Astrocyte of the spinal cord (primary cell): ENCODE results near the gene PBX1.

Experiments
- DNase-seq: peaks from one replicate; pipeline ENCODE4 v3.0.0; 2011; ENCODE audit warnings: low read depth, low spot score
- H3K4me3 ChIP-seq: 2 replicates; pipeline ENCODE4 v1.5.1; 2011; ENCODE audit warnings: low read depth, mild to moderate bottlenecking, low read length, moderate library complexity
- in situ Hi-C: cut with HindIII; loops from 2 replicates; pipeline ENCODE4 v1.10.0; 2017; ENCODE audit warnings: low sequenced_read_pairs
- TF ChIP-seq, protein P1 (sequence below): IDR thresholded peaks from 2 replicates; pipeline ENCODE4 v1.5.1; 2012; ENCODE audit warnings: low read depth, mild to moderate bottlenecking, low read length, inconsistent platforms

Gene PBX1

DNA sequence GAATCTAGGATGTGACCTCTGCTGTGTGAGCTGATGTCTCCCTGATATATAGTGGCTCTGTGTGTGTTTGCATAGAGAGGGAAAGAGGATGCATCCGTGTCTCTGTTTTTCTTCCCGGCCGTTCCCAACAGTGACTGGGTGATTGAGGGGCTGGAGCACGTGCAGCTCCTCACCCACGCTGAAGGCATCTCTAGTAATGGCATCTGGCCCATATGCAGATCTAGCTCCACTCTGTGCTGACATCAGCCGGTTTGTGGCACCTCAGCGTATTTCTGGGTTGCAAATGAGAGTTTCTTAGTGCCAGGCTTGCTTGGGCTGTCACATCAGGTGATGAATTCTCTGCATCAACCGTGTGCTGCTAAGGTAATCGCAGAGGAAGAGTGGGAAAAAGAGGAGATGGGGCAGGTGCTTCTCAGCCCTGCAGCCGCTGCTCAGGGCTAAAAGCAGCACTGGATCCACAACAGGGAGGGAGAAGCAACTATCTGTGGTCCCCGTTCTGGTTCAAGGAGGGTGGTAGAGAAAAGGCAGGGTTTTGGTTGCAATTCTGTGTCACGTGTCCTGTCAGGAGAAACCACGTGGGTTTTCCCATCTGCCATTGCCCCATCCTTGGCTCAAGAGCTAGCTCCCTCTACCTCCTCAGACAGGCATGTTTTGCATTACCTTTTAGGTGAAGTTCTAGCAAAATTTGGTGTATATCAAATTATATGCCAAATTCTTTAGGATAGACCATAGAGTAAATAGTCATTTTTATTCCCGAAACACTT lies 282.9 kb downstream of the PBX1 start:
- TF ChIP-seq, protein P1, sequence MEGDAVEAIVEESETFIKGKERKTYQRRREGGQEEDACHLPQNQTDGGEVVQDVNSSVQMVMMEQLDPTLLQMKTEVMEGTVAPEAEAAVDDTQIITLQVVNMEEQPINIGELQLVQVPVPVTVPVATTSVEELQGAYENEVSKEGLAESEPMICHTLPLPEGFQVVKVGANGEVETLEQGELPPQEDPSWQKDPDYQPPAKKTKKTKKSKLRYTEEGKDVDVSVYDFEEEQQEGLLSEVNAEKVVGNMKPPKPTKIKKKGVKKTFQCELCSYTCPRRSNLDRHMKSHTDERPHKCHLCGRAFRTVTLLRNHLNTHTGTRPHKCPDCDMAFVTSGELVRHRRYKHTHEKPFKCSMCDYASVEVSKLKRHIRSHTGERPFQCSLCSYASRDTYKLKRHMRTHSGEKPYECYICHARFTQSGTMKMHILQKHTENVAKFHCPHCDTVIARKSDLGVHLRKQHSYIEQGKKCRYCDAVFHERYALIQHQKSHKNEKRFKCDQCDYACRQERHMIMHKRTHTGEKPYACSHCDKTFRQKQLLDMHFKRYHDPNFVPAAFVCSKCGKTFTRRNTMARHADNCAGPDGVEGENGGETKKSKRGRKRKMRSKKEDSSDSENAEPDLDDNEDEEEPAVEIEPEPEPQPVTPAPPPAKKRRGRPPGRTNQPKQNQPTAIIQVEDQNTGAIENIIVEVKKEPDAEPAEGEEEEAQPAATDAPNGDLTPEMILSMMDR = no peak
- in situ Hi-C loops = no loop called here
- no peak for DNase-seq
- H3K4me3 ChIP-seq = no peak overlapping the region

DNA sequence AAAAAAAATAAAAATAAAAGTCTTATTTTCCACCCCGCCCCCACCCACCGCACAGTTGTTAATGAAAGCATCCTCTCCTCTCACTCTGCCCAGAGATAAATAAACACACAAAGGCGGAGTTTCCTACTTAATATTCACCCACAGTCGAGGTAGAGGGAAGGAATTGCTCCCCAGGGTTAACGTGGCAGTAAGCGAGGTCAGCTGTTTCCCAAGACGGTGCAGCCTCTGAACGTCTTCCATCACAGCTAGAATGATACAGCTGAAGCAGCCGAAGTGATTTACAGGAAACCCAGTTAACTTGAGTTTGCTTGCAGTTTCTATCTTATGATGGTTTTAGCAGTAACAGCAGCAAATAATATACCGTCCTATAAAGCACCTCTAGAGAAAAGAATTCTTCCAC lies 283.9 kb downstream of the PBX1 start:
- no peak for DNase-seq
- no peak overlapping the region for H3K4me3 ChIP-seq
- TF ChIP-seq, protein P1 = no peak
- in situ Hi-C loops = no loop called here

DNA sequence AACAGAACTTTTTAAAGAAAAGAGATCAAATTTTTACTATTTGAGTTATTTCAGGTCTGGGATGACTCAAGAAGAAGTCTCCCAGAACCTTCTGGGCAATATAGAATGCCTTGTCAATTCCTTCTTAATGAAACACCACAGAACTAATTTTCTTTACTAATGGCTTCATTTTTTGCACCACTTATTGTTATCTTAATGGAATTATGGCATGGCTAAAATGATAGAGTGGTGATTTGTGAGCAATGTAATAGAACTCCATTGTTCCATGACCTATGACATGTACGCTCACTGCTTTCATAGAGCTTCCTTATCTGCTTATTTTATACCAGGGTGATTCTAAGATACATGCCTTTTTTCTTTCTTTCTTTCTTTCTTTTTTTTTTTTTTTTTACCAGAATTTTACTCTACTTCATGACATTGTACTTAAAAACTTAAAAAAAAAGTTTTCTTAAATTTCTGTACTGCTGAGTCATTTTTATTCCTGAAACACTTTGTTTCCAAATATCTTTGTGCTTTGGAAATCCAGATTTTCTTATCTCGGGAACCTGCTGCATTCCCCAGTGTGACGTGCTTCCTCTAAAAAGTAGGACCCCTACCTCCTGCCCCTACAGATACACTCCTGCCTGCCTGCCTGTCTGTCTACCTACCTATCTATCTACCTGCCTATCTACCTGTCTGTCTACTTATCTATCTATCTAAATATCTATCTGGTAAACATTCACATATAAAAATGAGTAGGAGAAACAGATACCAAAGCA lies 284.9 kb downstream of the PBX1 start:
- DNase-seq = no peak
- in situ Hi-C loops = no loop called here
- TF ChIP-seq, protein P1 = no peak
- no peak overlapping the region for H3K4me3 ChIP-seq

DNA sequence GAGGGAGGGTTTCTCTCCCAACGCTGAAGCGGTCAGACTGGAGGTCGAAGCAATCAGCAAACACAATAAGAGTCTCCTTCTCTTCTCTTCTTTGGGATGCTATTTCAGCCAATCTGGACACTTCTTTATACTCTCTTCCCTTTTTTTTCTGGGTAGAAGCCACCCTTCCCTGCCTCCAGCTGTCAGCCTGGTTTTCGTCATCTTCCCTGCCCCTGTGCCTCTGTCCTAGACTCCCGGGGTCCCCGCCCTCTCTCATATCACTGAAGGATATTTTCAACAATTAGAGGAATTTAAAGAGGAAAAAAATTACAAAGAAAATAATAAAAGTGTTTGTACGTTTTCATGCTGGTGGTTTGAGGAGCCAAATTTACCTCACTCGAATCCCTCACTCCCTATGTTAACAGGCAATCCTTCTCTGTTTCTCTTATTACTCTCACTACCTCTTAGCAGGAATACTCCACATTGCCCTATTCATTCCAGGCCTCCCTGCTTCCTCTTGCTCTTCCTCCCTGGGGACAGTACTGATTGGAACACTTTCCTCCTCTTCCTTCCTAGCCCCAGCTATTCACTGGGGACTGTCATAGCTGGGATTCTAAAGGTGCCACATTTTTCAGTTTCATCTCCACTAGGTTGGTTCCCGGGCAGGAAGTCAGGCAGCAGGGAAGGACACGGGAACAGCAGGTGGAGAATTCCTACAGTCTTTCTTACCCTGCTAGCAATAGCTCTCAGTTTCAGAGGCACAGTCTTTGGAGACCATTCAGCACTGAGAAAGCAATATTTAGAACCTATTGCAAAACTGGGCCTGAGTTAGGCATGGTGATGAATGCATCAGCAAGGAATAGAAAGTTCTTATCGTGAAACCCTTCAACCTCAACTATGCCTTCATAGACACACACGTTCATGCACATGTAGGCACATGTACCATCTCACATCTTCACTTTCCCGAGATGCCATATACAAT lies 288.0 kb downstream of the PBX1 start:
- no peak for DNase-seq
- H3K4me3 ChIP-seq = no peak overlapping the region
- in situ Hi-C loops = no loop called here
- TF ChIP-seq, protein P1 = no peak

DNA sequence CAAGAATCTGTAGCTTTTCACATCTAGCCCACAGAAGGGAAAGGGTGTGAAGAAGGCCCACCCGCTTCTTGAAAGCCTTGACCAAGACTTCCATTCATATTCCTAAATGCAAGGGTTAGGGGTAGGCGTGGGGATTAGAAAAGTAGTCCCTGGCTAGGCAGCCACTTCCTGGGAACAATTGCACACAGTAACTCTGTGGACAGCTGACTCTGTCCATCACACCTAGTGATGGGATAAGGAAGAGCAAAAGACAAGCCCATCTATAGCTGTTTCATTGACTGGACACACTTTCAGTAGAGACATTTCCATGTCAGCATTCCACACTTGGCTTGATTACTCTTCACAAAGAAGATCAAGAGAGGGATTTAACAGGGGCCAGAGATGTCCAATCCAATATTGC lies 294.2 kb downstream of the PBX1 start:
- no peak overlapping the region for H3K4me3 ChIP-seq
- DNase-seq = no peak
- TF ChIP-seq, protein P1 = no peak
- in situ Hi-C loops = no loop called here

DNA sequence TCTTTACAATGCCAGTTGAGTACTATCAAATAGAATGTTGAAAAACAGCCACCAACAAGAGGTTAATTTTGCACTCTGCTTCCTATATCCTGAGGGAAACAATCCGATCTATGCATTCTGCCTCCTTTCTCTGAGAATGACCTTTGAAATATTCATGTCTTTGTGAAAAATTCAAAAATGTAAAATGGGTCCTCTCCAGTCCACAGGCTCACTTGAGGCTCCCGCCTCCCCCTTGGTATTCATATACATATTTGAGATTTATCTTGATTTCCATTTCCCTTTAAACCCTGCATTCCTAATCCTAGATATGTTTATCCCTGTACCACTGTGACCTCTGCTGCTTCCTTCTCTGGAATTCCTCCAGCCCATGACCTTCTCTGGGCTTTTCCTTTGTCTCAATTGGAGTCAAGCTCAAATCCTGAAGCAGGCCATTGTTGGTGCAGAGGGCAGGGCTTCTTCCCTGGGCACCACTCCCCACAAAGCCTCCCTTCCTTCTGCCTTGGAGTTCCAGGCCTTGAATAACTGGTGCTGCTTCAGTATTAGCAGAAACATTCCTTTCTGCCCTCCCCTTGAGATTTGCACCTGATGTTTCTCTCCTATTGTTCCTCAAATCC lies 296.8 kb downstream of the PBX1 start:
- no peak for DNase-seq
- H3K4me3 ChIP-seq = no peak overlapping the region
- TF ChIP-seq, protein P1 = no peak
- in situ Hi-C loops = no loop called here
